ENCODE measurements around the gene ZNF280D. TPM values are rescaled to one million over a fixed set of nuclear protein-coding genes. Genes with fewer than 3 reads are reported as not detected.
"Not testable (repeated sequence)": the region's sequence is repeated elsewhere in the genome, so short reads cannot be mapped to it uniquely, and the experiment has no call there.

The ZNF280D gene
- total RNA-seq, 1 experiment from 2014 or later = 25.3 TPM

DNA sequence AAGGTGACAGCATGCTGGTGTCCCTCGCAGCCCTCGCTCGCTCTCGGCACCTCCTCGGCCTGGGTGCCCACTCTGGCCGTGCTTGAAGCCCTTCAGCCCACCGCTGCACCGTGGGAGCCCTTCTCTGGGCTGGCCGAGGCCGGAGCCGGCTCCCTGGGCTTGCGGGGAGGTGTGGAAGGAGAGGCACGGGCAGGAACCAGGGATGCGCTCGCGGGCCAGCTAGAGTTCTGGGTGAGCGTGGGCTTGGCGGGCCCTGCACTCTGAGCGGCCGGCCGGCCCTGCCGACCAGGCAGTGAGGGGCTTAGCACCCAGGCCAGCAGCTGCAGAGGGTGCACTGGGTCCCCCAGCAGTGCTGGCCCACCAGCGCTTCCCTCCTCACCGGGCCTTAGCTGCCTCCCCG lies 46.1 kb upstream of the ZNF280D start:
- H2AFZ ChIP-seq (ENCODE audit: low read depth, low read length, poor library complexity, severe bottlenecking); H3K9me3 ChIP-seq (ENCODE audit: control insufficient read depth in 1 of 2, insufficient read depth in 1 of 2, low read depth in 1 of 2, low read length in 2 of 2); DNase-seq (ENCODE audit: low read depth, low spot score); H3K9ac ChIP-seq (ENCODE audit: low read length); intact Hi-C loops (cut with micrococcal nuclease); H3K4me3 ChIP-seq (replicated peaks in 1 of 2; ENCODE audit: low read depth in 1 of 2, low read length in 2 of 2); POLR2A ChIA-PET; H3K79me2 ChIP-seq (ENCODE audit: insufficient read depth, low read length); H3K4me2 ChIP-seq (ENCODE audit: low read length); ATAC-seq; CTCF ChIA-PET; BruUV-seq (replicated peaks); RAD21 ChIA-PET (ENCODE audit: low non-redundant PET in 1 of 2, low total read pairs in 2 of 2, uncharacterized antibody in 2 of 2, unreplicated experiment in 2 of 2); H4K20me1 ChIP-seq (ENCODE audit: insufficient read depth); H3K9me2 ChIP-seq (ENCODE audit: insufficient read depth); H3K4me1 ChIP-seq (ENCODE audit: control insufficient read depth in 1 of 2, insufficient read depth in 2 of 2, low read length in 2 of 2); H3K36me3 ChIP-seq (ENCODE audit: control insufficient read depth in 1 of 2, insufficient read depth in 2 of 2, low read length in 2 of 2); H3K27me3 ChIP-seq (ENCODE audit: insufficient read depth, low read length); H3K27ac ChIP-seq (ENCODE audit: low read depth, low read length): not testable (repeated sequence)

DNA sequence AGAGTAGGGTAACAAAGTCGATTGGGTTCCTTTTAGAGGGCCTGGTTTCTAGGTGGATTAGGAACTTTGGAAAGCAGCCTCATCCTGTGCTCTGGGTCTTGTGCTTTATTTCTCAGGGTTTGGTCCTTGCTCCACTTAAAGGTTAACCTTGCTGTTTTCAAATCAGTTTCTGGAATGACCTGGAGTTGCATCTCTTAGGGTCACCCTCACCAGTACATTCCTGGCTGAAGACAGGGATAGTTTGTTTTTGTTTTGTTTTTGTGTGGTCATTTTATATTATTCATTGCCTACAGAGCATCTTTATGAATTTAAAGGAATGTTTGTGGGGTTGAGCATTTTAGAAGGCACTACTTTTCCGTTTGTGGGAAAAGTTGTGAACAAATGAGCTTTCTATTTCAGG lies 45.5 kb upstream of the ZNF280D start:
- H3K27ac ChIP-seq (ENCODE audit: low read depth, low read length) = no peak overlapping the region
- no peaks in the 10 kb centered on the region for H3K36me3 ChIP-seq (ENCODE audit: control insufficient read depth in 1 of 2, insufficient read depth in 2 of 2, low read length in 2 of 2)
- H3K4me2 ChIP-seq (ENCODE audit: low read length) = no peak overlapping the region
- POLR2A ChIA-PET = no interaction called here
- H3K4me3 ChIP-seq (replicated peaks in 1 of 2; ENCODE audit: low read depth in 1 of 2, low read length in 2 of 2) = no peak overlapping the region
- H4K20me1 ChIP-seq (ENCODE audit: insufficient read depth) = no peaks in the 10 kb centered on the region
- H3K79me2 ChIP-seq (ENCODE audit: insufficient read depth, low read length) = no peaks in the 10 kb centered on the region
- no peaks in the 10 kb centered on the region for H3K9me2 ChIP-seq (ENCODE audit: insufficient read depth)
- ATAC-seq = no peak
- intact Hi-C loops (cut with micrococcal nuclease) = no loop called here
- no peak overlapping the region for H3K9ac ChIP-seq (ENCODE audit: low read length)
- BruUV-seq (replicated peaks) = no TSS peak
- H3K27me3 ChIP-seq (ENCODE audit: insufficient read depth, low read length) = no peaks in the 10 kb centered on the region
- H3K9me3 ChIP-seq (ENCODE audit: control insufficient read depth in 1 of 2, insufficient read depth in 1 of 2, low read depth in 1 of 2, low read length in 2 of 2) = no peaks in the 10 kb centered on the region
- TF ChIP-seq, protein P1, sequence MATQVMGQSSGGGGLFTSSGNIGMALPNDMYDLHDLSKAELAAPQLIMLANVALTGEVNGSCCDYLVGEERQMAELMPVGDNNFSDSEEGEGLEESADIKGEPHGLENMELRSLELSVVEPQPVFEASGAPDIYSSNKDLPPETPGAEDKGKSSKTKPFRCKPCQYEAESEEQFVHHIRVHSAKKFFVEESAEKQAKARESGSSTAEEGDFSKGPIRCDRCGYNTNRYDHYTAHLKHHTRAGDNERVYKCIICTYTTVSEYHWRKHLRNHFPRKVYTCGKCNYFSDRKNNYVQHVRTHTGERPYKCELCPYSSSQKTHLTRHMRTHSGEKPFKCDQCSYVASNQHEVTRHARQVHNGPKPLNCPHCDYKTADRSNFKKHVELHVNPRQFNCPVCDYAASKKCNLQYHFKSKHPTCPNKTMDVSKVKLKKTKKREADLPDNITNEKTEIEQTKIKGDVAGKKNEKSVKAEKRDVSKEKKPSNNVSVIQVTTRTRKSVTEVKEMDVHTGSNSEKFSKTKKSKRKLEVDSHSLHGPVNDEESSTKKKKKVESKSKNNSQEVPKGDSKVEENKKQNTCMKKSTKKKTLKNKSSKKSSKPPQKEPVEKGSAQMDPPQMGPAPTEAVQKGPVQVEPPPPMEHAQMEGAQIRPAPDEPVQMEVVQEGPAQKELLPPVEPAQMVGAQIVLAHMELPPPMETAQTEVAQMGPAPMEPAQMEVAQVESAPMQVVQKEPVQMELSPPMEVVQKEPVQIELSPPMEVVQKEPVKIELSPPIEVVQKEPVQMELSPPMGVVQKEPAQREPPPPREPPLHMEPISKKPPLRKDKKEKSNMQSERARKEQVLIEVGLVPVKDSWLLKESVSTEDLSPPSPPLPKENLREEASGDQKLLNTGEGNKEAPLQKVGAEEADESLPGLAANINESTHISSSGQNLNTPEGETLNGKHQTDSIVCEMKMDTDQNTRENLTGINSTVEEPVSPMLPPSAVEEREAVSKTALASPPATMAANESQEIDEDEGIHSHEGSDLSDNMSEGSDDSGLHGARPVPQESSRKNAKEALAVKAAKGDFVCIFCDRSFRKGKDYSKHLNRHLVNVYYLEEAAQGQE (IDR thresholded peaks at IDR 0.05; ENCODE audit: low read depth) = no peak
- TF ChIP-seq EZH2phosphoT487 (IDR thresholded peaks at IDR 0.05; ENCODE audit: borderline replicate concordance) (no peak), EGR1 (IDR thresholded peaks at IDR 0.05; ENCODE audit: low read depth) (no peak), CBX3 (IDR thresholded peaks at IDR 0.05; ENCODE audit: low read depth) (no peak), SRF (IDR thresholded peaks at IDR 0.05; ENCODE audit: low read depth) (no peak), ZNF274 (IDR thresholded peaks at IDR 0.05; ENCODE audit: low read depth, low read length) (no peak), RAD21 (IDR thresholded peaks at IDR 0.05; ENCODE audit: low read depth) (no peak), ZFX (IDR thresholded peaks at IDR 0.05) (no peak), SP1 (IDR thresholded peaks at IDR 0.05; ENCODE audit: low read depth) (no peak), CEBPB (IDR thresholded peaks at IDR 0.05; ENCODE audit: low read depth) (no peak)
- H3K4me1 ChIP-seq (ENCODE audit: control insufficient read depth in 1 of 2, insufficient read depth in 2 of 2, low read length in 2 of 2) = no peaks in the 10 kb centered on the region
- DNase-seq (ENCODE audit: low read depth, low spot score) = no peak
- RAD21 ChIA-PET (ENCODE audit: low non-redundant PET in 1 of 2, low total read pairs in 2 of 2, uncharacterized antibody in 2 of 2, unreplicated experiment in 2 of 2) = no interaction called here
- CTCF ChIA-PET = no interaction called here
- no peak overlapping the region for H2AFZ ChIP-seq (ENCODE audit: low read depth, low read length, poor library complexity, severe bottlenecking)
